GM19468 (cell line): ENCODE results near the gene UIMC1.

Experiments used
- ATAC-seq: cut with Tn5 transposase; IDR thresholded peaks from one replicate; pipeline ENCODE4 v1.9.1; 2021; ENCODE audit warnings: mild to moderate bottlenecking, moderate library complexity, moderate number of reproducible peaks; ENCODE audit not compliant: unreplicated experiment; ENCODE audit errors: extremely low read depth

The UIMC1 gene

DNA sequence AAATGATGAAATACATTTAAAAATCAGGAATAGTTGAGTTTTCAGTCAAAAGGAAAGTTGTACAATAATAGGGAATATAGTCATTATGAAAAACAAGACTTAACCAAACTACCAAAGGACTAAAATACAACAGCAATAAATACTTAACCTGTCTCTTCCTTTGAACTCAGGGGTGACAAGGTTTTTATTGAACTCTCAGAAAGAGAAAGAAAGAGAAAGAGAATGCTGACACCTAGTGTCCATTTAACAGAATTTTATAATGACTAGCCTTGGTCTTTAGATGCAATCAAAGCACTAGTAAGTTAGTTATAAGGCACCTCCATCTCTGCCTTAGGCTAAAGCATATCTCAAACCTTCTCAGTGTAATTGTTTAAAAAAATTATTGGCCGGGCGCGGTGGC, 47.5 kb downstream of the UIMC1 start:
- ATAC-seq: peak; percentile 46

DNA sequence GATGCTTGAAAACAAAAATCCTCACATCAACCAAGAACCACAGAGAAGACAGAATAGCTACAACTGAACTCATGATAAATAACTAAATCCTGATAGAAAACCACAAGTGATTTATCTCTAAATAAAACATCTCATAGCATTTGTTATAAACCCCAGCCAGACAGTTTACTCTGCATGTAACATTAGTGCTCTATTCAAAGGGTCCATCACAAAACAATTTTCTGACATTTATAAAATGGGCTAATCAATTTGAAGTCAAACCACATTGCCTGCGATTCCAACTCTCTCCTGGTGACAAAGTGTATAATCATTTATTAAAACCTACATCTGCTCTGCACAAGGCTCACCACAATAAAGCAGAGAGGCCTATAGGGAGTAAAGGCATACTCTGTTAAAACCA, 49.8 kb downstream of the UIMC1 start:
- no peak for ATAC-seq

DNA sequence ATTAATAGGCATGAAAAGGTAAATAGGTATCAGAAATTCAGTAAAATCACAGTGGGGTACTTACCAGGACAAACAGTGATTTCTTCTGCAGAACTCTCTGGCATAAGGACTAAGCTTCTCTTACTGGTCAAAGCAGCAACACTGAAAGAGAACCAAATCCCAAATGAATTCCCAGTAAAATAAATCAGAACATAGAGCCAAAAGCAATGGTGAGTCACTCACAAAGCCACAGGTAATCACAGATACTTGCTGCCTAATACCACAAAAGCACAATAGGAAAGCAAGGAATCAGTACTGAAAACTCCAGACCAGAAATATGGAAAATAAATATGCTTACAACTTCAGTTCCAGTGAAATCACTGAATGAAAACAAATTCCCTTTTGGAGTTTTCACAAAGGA, 50.7 kb downstream of the UIMC1 start:
- no peak for ATAC-seq

GRCh38 chr5:176954050-176954449, 52.5 kb downstream of the UIMC1 start:
- no peak for ATAC-seq

DNA sequence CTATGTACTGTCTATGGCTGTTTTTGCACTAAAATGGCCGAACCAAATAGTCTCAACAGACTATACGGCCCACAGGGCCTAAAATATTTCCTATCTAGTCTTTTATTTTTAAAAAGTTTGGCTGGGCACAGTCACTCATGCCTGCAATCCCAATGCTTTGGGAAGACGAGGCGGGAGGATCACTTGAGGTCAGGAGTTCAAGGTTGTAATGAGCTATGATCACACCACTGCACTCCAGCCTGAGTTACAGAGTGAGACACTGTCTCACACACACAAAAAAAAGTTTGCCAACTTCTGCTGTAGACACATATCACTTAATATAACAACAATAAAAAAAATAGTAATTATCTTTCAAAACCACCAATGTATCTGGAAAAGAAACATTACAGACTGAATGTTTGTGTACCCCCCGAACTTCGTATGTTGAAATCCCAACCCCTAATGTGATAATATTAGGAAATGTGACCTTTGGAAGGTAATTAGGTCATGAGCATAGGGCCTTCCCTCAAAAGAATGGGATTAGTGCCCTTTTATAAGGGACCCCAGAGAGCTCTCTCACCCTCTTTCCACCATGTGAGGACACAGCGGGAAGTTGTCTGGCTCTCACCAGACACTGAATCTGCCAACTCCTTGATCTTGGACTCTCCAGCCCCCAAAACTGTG, 53.9 kb downstream of the UIMC1 start:
- ATAC-seq: no peak

DNA sequence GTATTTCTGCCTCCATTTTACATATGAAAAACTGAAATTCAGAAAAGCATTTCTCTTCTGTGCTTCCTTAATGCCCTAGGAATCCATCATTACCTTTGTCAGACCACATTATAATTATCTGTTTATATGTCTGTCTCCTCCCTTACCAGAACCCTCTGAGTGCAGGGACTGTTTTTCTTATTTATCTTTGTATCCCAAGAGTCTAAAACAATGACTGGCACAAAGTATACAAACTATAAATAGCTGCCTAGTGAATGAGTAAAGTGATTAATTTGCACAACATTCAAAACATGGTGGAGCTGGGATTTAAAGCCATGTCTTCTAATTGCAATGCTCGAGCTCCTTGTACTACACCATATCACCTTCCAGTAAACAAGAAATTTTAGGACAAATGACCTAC, 58.1 kb downstream of the UIMC1 start:
- ATAC-seq: no peak

DNA sequence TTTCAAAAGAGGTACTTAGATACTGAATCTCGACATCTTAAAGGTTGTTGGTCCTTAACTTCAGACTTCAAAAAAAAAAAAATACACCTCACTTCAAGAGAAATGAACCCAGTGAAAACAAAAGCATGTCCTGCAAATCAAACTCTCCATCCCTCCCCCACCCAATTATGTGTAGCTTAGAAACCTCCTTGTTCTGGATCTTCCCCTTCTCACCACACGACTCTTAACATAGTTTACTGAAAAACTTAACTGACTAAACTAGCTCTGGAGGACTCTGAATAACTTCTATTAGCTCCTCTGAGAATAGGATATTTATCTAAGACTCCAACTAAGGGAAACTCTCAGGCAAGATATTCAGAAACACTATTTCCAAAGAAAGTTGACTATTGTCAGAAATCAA, 58.7 kb downstream of the UIMC1 start:
- no peak for ATAC-seq

DNA sequence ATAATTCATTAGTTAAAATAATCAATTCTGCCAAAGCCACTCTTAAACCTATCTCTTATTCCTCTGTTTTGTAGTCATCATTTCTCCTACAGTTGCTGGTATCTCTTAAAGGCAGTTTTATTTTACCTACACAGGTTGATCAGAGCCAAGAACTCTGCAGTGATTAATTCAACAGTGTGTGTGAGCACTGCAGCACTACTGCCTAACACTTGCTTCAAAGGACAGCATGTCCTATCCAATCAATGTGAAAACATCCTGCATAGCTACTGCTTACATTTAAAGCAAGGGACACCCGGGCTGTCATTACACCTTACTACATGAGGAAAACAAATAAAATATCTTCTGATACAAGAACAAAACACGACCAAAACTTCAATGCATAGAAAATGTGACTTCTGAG, 62.3 kb downstream of the UIMC1 start:
- no peak for ATAC-seq

DNA sequence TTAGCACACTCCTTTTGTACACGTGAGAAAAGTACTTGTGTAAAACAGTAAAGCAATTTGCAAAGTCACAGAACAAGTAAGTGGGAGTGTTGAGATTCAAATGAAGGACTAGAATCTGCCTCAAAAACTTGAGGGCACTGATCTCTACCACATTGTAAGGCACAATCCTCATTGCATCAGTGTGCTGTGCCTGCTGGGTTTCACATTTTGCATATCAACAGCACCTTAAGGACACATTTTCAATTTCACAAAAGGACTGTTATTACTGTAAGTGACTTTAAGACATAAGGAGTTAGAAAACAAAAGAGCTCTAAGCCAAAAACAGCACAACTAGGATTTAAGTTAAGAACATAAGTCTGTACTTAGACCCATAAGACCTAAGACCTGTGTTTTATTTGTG, 62.8 kb downstream of the UIMC1 start:
- ATAC-seq: no peak

DNA sequence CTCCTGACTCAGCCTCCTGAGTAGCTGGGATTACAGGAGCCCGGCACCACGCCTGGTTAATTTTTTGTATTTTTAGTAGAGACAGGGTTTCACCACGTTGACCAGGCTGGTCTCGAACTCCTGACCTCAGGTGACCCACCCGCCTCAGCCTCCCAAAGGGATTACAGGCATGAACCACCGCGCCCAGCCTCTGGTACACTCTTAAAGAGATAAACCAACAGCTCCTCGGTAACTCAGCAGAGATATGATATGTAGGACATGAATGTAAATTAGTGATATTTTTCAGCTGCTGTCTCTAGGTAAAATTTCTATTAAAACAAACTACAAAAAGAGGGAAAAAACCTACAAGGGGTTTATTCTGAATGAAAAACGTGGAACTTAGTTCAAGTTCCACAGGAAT, 64.6 kb downstream of the UIMC1 start:
- ATAC-seq: no peak

DNA sequence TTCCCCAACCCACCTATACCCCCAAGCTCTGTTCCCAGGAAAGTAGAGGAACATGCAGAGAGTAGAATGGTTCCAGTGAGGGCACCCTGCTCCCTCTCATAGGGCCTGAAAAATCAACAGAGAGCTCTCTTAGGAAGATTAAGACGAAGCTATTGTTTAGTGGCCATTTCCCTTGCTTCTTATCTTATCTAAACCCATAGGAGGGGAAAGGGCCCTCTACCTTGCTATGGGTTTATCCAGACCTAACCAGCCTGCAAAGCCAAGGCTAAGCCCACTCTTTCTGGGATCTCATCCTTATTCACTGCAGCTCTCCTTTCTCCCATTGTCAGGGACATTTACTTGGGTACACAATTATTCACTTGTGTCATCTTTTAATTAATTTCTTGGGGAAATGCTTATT, 68.1 kb downstream of the UIMC1 start:
- no peak for ATAC-seq

GRCh38 chr5:176935017-176935416, 71.6 kb downstream of the UIMC1 start:
- ATAC-seq: no peak

DNA sequence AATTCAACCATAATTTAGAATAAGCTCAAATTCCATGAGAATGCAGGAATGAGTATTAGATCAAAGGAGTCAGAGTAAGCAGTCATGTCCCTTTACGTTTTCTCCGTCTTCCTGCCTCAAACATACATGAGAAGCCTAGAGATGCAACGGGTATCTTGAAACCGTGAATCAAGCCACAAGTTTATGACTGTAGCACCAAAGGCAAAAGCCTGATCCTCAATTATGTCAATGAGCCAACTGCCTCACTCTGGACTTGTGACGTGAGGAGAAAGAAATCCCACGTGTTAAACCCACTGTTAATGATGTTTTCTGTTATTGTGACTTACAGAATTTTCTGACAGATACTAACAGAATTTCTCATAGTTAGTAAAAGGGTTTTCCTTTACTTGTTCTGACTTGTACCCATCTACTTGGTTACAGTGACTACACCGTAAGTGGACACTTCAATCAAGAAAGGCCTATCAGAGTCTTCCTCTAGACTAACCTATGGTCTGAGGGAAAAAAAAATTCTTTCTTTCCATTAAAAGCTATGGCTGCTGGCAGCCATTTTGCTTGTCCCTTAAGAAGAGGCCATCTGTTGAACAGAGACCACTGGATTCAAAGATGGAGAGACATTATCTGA, 72.2 kb downstream of the UIMC1 start:
- ATAC-seq: no peak

DNA sequence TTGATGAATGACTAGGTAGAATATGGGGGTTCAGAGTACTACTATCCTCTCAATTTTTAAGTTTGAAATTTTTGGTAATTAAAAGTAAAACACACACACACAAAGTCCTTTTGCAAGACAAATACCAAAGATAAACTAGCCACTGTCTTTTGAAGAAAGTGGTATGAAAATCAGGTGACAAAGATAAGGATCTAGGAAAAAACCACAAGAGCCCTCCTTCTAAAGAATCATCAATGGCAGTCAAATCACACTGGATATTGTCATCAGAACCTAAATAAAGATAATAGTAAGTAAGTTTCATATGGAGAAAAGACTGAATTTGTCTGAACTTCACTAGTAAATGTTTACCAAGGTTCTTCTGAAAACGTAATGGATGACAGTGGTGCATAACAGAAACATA, 76.9 kb downstream of the UIMC1 start:
- ATAC-seq: no peak

- ATAC-seq: no peak
These were observed 79.0 kb downstream of the UIMC1 start for GRCh38 chr5:176927562-176927961.

- ATAC-seq: no peak
These were observed 83.8 kb downstream of the UIMC1 start for GRCh38 chr5:176922817-176923216.

DNA sequence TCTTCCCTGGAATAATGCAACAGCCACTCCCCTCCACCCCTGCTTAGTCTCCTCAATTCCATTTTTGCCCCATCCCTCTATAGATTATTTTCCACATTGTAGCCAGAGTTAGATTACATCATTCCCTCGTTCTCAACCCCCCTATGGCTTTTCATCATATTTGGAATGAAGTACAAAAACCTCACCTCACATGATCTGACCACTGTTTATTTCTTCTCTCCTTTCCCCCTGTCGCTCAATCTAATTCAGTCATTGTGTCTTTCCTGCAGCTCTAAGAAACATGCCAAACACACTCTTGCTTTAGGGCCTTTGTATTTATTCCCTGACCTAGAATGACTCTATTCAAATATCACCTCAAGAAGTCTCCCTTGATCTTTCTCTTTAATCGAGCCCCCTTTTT, 84.9 kb downstream of the UIMC1 start:
- no peak for ATAC-seq

DNA sequence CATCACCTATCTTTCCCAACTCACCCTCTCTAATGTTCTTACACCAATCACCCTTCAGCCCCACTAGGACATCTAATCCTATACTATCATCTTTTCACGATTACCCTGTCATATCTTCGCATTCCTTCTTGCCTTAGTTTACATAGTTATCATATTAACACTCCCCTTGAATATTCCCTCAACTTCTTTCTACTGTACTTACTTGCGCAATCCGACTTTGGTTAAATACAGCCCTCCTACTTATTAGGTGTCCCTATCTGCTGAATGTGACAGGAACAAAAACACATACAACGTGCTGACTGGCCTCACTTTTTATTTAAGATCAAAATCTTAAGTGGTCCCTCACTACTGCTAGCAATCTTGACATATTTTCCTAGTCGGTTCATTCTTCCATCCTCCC, 88.0 kb downstream of the UIMC1 start:
- no peak for ATAC-seq

- no peak for ATAC-seq
These were observed 90.2 kb downstream of the UIMC1 start for GRCh38 chr5:176916337-176916736.

- ATAC-seq: no peak
These were observed 90.7 kb downstream of the UIMC1 start for GRCh38 chr5:176915906-176916305.

DNA sequence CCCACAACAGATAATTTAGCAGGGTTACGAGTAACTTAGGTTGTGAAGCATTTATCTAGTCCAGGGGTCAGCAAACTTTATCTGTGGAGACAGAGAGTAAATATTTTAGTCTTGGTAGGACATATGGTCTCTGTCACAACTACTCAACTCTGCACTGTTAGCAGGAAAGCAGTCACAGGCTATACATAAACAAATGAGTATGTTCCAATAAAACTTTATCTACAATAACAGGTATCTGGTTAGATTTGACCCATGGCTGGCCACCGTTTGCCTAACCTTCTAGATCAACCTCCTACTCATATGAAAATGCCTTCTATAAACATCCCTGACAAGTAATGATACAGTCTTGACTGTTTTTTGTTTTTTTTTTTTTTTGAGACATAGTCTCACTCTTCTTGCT, 94.5 kb downstream of the UIMC1 start:
- no peak for ATAC-seq

- ATAC-seq: no peak
These were observed 97.8 kb downstream of the UIMC1 start for GRCh38 chr5:176908675-176909368.
